CD14-positive monocyte (primary cell): Measurements from ENCODE around the gene FBXW2. TPM values are rescaled to one million over a fixed set of nuclear protein-coding genes. Genes with fewer than 3 reads are reported as not detected.
A peak's percentile ranks its signal among the peaks of the same experiment; 100 is the strongest.

Source experiments
- DNase-seq, 3 donors: peaks; one replicate each; pipeline ENCODE4 v3.0.0-alpha.2; 2011 to 2022
- H2AFZ ChIP-seq: 2 replicates; pipeline ENCODE4 v1.6.0; 2012; ENCODE audit warnings: mild to moderate bottlenecking, low read depth, low read length, inconsistent platforms; ENCODE audit not compliant: insufficient read depth, poor library complexity, severe bottlenecking
- H3K27ac ChIP-seq, 2 donors: 1 replicate in 1 of 2; 2 replicates in 1 of 2; pipeline ENCODE4 v1.5.1; 2012 to 2013; ENCODE audit warnings: low read length in 2 of 2, control low read depth in 1 of 2, inconsistent platforms in 1 of 2, low read depth in 1 of 2, mild to moderate bottlenecking in 1 of 2
- H3K27me3 ChIP-seq, 2 donors: one replicate each; pipeline versions ENCODE4 v1.6.0 to v1.6.1; 2011 to 2013; ENCODE audit warnings: low read length in 2 of 2; ENCODE audit not compliant: control insufficient read depth in 2 of 2, insufficient read depth in 2 of 2
- H3K36me3 ChIP-seq, 2 donors: replicated peaks in 1 of 2; 1 replicate in 1 of 2; 2 replicates in 1 of 2; pipeline versions ENCODE4 v1.5.1 to v1.6.1; 2012 to 2013; ENCODE audit warnings: low read length in 2 of 2, control low read depth in 1 of 2, inconsistent platforms in 1 of 2, mild to moderate bottlenecking in 1 of 2; ENCODE audit not compliant: insufficient read depth in 2 of 2, control insufficient read depth in 1 of 2
- H3K4me1 ChIP-seq, 2 donors: 1 replicate in 1 of 2; 2 replicates in 1 of 2; pipeline versions ENCODE4 v1.5.1 to v1.6.1; 2012 to 2013; ENCODE audit warnings: low read length in 2 of 2, control low read depth in 1 of 2, inconsistent platforms in 1 of 2, mild to moderate bottlenecking in 1 of 2, moderate library complexity in 1 of 2; ENCODE audit not compliant: insufficient read depth in 2 of 2, control insufficient read depth in 1 of 2
- H3K4me2 ChIP-seq: replicated peaks from 2 replicates; pipeline ENCODE3; 2012; ENCODE audit warnings: low read length, moderate library complexity, mild to moderate bottlenecking; ENCODE audit not compliant: poor library complexity, severe bottlenecking; ENCODE audit errors: extremely low read depth
- H3K4me3 ChIP-seq, 3 experiments: fragments of 200-600 bp in 1 of 3; sonication (generic) in 1 of 3; replicated peaks in 1 of 3; 1 replicate in 2 of 3; 2 replicates in 1 of 3; pipeline ENCODE4 v1.5.1; 2011 to 2013; ENCODE audit warnings: low read length in 3 of 3, mild to moderate bottlenecking in 3 of 3, control low read depth in 2 of 3, low read depth in 2 of 3, inconsistent platforms in 1 of 3, moderate library complexity in 1 of 3
- H3K79me2 ChIP-seq: 2 replicates; pipeline ENCODE4 v1.6.0; 2012; ENCODE audit warnings: mild to moderate bottlenecking, control low read depth, inconsistent platforms, low read length, moderate library complexity; ENCODE audit not compliant: insufficient read depth
- H3K9ac ChIP-seq: 2 replicates; pipeline ENCODE4 v1.6.0; 2017; ENCODE audit warnings: low read length, mild to moderate bottlenecking; ENCODE audit not compliant: insufficient read depth, poor library complexity, severe bottlenecking
- H3K9me3 ChIP-seq, 2 donors: replicated peaks in 1 of 2; 1 replicate in 1 of 2; 2 replicates in 1 of 2; pipeline versions ENCODE4 v1.5.1 to v1.6.1; 2012 to 2013; ENCODE audit warnings: low read length in 2 of 2, control low read depth in 1 of 2; ENCODE audit not compliant: control insufficient read depth in 1 of 2, insufficient read depth in 1 of 2
- H4K20me1 ChIP-seq: 2 replicates; pipeline ENCODE4 v1.6.0; 2012; ENCODE audit warnings: mild to moderate bottlenecking, low read length, control low read depth, moderate library complexity; ENCODE audit not compliant: insufficient read depth
- H3K27ac Mint-ChIP-seq, 7 donors: one replicate each; pipeline ENCODE4 v1.8.0; 2020; ENCODE audit warnings: mild to moderate bottlenecking in 7 of 7, mixed read lengths in 7 of 7, moderate library complexity in 6 of 7, inconsistent platforms in 2 of 7
- H3K27me3 Mint-ChIP-seq, 3 donors: one replicate each; pipeline ENCODE4 v1.8.0; 2021 to 2022; ENCODE audit warnings: low read depth in 3 of 3, mild to moderate bottlenecking in 3 of 3, mixed read lengths in 3 of 3, moderate library complexity in 3 of 3, inconsistent platforms in 1 of 3
- H3K36me3 Mint-ChIP-seq, 2 donors: one replicate each; pipeline ENCODE4 v1.8.0; 2020; ENCODE audit warnings: mixed read lengths in 2 of 2, inconsistent platforms in 1 of 2, mild to moderate bottlenecking in 1 of 2
- H3K4me1 Mint-ChIP-seq: one replicate; pipeline ENCODE4 v1.8.0; 2020; ENCODE audit warnings: mild to moderate bottlenecking, mixed read lengths
- H3K4me3 Mint-ChIP-seq, 2 donors: one replicate each; pipeline ENCODE4 v1.8.0; 2020; ENCODE audit warnings: mild to moderate bottlenecking in 2 of 2, mixed read lengths in 2 of 2, moderate library complexity in 1 of 2
- H3K9me3 Mint-ChIP-seq, 7 donors: one replicate each; pipeline ENCODE4 v1.8.0; 2020 to 2022; ENCODE audit warnings: mixed read lengths in 7 of 7, mild to moderate bottlenecking in 6 of 7, moderate library complexity in 6 of 7, inconsistent platforms in 2 of 7
- whole genome bisulfite sequencing: methylation state at CpG from one replicate; pipeline ENCODE4 v1.1.5; 2013; ENCODE audit warnings: missing lambda C conversion rate; ENCODE audit not compliant: insufficient coverage; 5-methylcytosine and 5-hydroxymethylcytosine counted together
- intact Hi-C, 2 donors: fragments of 100-400 bp; cut with micrococcal nuclease; formaldehyde crosslinking; loops; one replicate each; pipeline versions ENCODE4 v1.15.0 to v1.15.1; 2023
- polyA plus RNA-seq, 3 donors: library from polyadenylated mRNA; depleted of rRNA in 1 of 3; unstranded in 2 of 3; stranded (reverse) in 1 of 3; fragments of 300-500 nt in 2 of 3; fragments of >200 nt in 1 of 3; fragmentation: Illumina TruSeq in 2 of 3; gene quantifications; 1 replicate in 2 of 3; 2 replicates in 1 of 3; pipeline ENCODE4 v1.2.3, GENCODE V29; 2012 to 2021
- TF ChIP-seq, protein P1 (sequence below): fragments of 200-600 bp; IDR thresholded peaks from one replicate; pipeline ENCODE4 v1.8.0; 2022; ENCODE audit warnings: antibody characterized with exemption, mild to moderate bottlenecking

Gene FBXW2
- polyA plus RNA-seq, 3 donors = 20.0 to 30.8 (median 28.9) TPM

DNA sequence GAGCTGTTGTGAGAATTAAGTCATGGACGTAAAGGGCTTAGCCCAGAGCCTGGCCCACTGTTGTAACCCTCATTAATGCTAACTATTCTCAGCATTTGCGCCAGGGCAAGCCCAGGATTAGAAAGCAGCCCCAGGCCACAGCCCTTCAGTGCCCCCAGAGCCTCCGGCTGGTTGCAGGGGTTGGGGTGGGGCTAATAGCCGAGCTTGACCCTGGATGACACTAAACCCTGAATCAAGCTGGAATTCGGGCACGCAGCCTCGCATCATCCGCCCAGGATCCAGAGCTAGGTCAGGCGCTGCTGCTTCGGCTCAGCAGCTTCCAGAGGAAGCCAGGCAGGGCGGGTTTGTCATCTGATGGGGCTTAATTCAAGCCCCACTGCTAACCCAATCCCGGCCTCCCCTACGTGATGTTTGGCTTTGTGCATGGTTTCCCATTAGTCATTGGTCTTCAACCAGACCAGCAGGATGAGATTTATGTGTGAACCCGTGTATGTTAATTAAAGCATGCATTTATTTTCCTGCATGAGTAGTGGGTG, 77.8 kb downstream of the FBXW2 start:
- Histone ChIP-seq H4K20me1 (peaks cover 35% of the 10 kb centered on the region), H2AFZ (peak overlapping the region; percentile 91), H3K4me2 (peak overlapping the region; percentile 97), H3K27ac (peak overlapping the region; percentile 45 to 91), H3K27me3 (no peaks in the 10 kb centered on the region), H3K79me2 (peaks cover 57% of the 10 kb centered on the region), H3K9me3 (no peaks in the 10 kb centered on the region), H3K36me3 (no peaks in the 10 kb centered on the region), H3K4me1 (peaks cover 23 to 42% of the 10 kb centered on the region in 2 donors), H3K9ac (peak overlapping the region; percentile 89), H3K4me3 (peak overlapping the region; percentile 65 to 99 (median 87))
- peak overlapping the region; percentile 68 to 91 (median 86) for H3K27ac Mint-ChIP-seq
- H3K4me1 Mint-ChIP-seq = peaks cover 44% of the 10 kb centered on the region
- TF ChIP-seq, protein P1, sequence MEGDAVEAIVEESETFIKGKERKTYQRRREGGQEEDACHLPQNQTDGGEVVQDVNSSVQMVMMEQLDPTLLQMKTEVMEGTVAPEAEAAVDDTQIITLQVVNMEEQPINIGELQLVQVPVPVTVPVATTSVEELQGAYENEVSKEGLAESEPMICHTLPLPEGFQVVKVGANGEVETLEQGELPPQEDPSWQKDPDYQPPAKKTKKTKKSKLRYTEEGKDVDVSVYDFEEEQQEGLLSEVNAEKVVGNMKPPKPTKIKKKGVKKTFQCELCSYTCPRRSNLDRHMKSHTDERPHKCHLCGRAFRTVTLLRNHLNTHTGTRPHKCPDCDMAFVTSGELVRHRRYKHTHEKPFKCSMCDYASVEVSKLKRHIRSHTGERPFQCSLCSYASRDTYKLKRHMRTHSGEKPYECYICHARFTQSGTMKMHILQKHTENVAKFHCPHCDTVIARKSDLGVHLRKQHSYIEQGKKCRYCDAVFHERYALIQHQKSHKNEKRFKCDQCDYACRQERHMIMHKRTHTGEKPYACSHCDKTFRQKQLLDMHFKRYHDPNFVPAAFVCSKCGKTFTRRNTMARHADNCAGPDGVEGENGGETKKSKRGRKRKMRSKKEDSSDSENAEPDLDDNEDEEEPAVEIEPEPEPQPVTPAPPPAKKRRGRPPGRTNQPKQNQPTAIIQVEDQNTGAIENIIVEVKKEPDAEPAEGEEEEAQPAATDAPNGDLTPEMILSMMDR = no peak
- intact Hi-C loops = loop anchor here (2.0 to 10.0 kb wide), 2 partner anchors 19 to 51 kb away; no protein-coding TSS in a partner anchor
- no peaks in the 10 kb centered on the region for H3K27me3 Mint-ChIP-seq
- 66% methylated on average over 11 of the region's 14 CpGs for WGBS
- H3K4me3 Mint-ChIP-seq = peak overlapping the region; percentile 88 to 97
- H3K36me3 Mint-ChIP-seq = peaks cover 0 to 16% of the 10 kb centered on the region in 2 donors
- peak in 1 of 3 donors; percentile 26 for DNase-seq
- H3K9me3 Mint-ChIP-seq = peaks cover 0 to 3% (median 0%) of the 10 kb centered on the region in 7 donors

DNA sequence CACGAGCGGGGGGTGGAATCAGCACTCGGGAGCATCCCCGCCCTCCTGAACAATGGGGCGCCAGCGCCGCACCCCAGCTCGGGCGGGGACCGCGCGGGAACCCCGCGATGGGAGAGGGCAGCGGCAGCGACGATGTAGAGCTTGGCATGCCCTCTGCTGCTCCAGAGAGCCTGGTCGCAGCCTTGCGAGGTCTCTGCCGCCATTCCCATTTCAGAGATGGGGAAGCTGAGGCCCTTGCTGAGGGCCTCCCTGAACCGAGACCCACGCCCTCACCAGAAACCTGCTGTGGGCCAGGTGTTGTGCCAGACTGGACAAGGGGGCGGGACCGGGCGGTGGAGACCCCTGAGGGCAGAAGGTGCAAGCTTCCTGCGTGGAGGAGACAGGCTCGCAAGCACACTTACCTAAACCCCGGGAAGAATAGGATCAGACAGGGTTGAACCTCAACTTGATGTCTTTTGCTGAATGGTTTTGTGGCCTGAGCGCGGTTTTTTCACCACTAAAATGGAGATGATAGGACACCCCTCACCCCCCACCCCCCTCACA, 78.3 kb downstream of the FBXW2 start:
- peak overlapping the region; percentile 69 to 91 (median 86) for H3K27ac Mint-ChIP-seq
- TF ChIP-seq, protein P1 = no peak
- no peaks in the 10 kb centered on the region for H3K27me3 ChIP-seq
- no peak for DNase-seq
- peaks cover 0 to 19% of the 10 kb centered on the region in 2 donors for H3K36me3 Mint-ChIP-seq
- H3K36me3 ChIP-seq = no peaks in the 10 kb centered on the region
- peak overlapping the region; percentile 88 to 97 for H3K4me3 Mint-ChIP-seq
- peaks cover 63% of the 10 kb centered on the region for H3K79me2 ChIP-seq
- peak overlapping the region; percentile 65 to 99 (median 87) for H3K4me3 ChIP-seq
- peaks cover 46% of the 10 kb centered on the region for H3K4me1 Mint-ChIP-seq
- H3K4me2 ChIP-seq = peak overlapping the region; percentile 97
- peak overlapping the region; percentile 45 to 91 for H3K27ac ChIP-seq
- no peaks in the 10 kb centered on the region for H3K27me3 Mint-ChIP-seq
- peaks cover 26 to 44% of the 10 kb centered on the region in 2 donors for H3K4me1 ChIP-seq
- H4K20me1 ChIP-seq = peaks cover 40% of the 10 kb centered on the region
- peaks cover 0 to 3% (median 0%) of the 10 kb centered on the region in 7 donors for H3K9me3 Mint-ChIP-seq
- H3K9ac ChIP-seq = peak overlapping the region; percentile 89
- no peaks in the 10 kb centered on the region for H3K9me3 ChIP-seq
- 3% methylated on average over 21 of the region's 30 CpGs for WGBS
- H2AFZ ChIP-seq = peak overlapping the region; percentile 91
- intact Hi-C loops = loop anchor here (2.0 to 10.0 kb wide), 3 partner anchors 20 to 50 kb away; no protein-coding TSS in a partner anchor
